Colon (tissue), 2 donors: ENCODE results near the gene METAP1D.

Experiments
- FAIRE-seq: peaks from 2 replicates; lab custom pipeline; 2012; peaks lifted over from hg19 to GRCh38; lab: Jason Lieb, UNC
- donor health status: control.
- donor health status: control.

METAP1D gene

DNA sequence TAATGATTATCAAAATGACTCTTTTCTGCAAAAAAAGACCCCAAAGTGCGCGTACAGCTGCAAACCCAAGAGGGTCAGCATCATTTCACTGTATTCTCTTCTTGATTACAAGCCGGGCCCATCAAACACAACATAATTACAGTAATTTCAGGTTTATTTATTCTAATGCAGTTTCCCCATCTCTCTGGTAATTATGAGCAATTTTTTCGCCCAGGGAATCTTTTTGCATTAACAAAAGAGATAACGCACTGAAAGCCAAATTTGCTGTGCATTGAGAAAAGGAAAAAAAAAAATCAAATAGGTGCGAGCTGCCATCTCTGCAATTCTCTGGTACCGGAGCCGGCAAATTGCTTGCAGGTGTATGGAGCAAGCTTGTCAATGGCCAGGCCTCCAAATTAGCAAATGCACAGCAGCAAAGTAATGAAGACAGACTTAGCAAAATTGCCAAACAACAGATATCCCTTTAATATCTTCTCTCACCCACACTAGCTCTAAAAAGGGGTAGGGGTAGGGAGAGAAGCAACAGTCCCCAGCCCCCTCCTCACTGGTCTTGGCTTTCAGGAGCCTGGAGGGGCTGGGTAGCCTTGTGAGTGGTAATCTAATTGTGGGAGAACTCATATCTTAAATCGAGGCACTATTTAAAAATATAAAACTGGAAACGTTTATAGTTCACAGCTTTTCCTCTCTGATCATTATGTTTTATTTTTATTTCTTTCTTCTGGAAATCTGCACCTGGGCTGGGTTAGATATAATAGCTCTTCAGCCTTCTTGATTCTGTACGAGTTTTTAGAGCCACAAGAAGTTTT is 92.2 kb downstream of the METAP1D start:
- FAIRE-seq, result no peak

DNA sequence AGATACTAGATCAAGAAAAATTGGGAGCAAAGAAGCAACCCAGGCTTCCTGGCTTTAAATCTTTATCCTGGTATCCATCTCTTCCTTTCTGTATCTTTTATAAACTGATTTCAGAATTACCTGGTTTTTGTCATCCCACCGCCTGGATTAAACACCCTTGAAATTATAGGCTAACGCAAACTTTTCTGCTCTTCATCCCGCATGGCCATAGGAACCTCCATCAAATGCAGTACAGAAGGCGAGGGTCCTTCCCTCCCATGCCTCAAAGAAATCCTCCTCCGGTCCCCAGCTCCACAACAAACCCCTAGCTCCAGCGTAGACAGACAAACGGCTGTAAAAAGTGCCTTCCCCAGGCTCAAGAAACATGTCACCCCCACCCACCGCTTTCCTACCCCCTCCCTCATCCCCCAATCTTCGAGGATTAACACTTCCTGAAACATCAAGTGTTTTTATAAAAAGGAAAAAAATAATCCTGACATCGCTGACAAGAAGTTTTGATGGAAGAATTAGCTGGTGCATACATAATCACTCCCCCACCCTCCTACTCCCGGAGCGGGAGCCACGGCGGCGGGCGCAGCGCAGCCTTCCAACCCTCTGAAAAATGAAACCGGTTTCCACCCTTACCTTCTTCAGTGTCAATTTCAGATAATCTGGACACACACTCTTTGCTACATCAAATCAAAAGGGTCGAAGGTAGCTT is 93.1 kb downstream of the METAP1D start:
- FAIRE-seq, result no peak

DNA sequence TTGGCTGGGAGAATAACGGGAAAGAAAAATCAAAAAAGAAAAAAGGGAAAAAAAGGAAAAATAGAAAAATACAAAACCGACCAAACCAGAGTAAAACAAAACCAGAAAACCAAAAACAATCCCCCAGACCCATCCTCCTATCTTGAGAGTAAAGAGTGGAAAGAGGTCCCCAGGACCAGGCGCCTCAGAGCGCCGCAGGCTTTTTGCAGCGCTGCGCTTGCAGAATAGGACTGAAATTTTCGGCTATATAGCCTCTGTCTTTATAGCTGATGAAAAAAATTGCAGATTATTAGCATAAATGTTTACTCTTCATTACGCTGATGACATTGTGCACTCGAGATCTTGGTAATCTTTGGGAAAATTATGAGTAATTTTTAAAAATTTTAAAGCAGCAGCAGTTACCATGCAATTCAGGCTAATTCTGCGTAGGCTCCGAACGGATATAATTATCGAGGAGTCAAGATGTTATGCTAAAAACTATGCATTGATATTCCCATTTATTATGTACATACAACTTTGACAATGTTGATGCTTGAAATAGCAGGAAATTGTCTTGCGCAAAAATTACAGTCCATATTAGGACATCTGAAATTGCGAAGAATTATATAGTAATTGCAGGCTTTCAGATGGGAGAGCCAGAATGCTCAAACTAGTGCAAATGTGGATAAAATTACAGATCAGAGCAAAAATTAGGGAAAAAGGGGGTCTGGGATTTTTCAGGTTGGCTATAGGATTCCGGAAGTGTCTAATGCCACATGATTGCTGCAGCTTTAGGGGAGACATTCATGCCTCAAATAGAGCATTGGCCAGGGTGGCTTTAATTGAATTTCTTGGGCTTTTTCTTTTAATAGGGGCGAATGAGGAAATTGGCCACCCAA is 93.9 kb downstream of the METAP1D start:
- FAIRE-seq, result no peak

DNA sequence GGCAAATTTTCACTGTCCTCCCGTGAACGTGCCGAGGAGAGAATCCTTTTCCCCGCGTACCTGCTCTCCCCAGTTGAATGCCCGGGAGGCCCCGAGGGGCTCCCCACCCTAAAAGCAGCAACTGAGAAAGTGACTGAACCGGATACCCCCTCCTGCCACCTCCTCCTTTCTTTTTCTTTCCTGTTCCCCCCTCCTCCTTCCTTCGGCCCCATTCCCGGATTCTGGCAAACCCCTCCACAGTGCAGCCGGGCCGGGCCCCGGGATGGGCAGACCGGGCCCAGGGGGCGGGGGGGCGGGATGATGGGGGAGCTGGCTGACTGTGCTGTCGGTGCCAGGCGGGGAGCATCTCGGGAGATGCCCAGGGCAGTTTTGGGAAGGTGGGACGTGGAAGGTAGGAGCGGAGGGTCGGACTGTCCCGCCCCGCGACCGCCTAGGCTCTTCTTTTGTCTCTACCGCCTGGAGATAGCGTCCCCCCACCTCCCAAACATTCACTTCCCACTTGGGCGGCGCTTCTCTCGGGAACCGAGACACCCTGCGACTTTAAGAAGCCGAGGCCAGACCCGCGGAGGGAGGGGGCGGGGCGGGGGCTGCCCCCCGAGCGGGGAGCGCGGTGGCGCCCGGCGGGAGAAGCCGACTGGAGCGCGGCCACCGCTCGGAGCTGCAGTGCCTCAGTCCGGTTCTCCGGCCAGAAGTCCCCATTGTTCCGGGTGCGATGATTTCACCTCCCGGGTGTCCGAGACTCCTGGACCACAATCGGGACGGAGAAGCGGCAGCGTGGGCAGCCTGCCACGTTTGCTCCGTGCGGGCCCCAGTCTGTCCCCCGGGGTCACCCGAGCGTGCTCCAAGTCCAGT is 94.8 kb downstream of the METAP1D start:
- no peak for FAIRE-seq

DNA sequence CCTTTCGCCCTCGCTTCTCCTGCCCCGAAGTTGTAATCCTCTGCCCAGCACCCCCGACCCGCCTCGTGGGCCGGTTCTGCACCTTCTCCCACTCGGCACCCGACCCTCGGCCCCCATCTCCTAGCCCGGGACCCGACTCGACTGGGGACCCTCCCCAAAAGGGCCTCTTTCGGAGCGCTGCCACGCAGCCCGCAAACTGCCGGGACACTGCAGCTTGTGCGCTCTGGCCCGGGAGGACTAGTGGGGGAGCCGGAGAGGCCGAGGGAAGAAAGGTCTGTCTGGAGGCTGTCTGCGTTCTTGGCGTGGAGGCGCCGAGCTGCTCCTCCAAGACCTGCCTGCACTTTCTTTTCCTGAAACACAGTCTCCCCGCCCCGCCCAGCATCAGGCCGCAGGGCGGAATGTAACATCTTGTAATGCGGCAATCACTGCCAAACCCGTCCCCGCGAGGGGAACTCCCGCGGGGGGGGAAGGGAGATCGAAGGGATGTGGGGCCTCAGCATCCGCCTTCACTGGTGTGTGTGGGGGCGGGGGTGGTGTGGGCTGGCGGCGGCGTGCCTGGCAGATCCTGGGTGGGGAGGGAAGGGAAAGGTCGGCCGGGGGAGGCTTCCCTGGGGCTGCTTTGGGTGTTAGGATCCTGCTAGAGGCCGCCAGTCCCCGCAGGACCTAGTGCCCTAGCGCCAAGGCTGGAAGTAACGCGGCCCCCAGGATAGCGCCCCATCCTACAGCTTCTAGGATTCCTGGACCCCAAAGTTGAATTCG is 95.6 kb downstream of the METAP1D start:
- no peak for FAIRE-seq

DNA sequence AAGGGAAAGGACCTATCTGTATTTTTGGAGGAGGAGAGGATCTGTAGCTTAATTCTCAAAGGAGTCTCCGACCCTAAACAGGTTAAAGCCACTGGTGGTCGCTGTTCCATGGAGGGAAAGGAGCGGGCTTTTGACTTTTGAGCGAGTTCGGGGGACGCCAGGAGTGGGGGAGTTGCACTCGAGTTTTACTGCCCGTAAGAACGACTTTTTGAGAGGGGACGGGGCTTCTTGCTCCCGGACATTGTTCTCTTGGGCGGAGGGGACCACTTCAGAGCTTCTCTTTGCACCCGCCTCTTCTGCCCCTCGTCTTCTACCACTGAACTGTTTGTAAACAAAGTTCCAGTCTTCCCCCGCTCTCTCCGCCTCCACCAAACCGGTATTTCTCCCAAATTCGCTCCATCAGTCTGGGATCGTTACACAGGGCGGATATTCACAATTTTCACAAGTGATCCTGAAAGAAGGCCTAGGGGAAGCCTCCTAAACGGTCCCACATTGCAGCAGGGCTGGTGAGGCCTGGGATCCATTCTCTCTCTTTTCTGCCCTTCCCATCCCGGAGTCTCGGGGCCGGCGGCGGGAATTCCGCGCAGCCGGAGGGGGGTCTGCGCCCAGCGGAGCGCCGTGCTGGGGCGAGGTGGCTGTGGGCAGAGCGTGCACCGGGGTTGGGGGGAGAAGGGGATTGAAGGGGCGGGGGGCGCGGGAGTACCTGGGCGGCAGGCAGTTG is 96.3 kb downstream of the METAP1D start:
- FAIRE-seq, result no peak

DNA sequence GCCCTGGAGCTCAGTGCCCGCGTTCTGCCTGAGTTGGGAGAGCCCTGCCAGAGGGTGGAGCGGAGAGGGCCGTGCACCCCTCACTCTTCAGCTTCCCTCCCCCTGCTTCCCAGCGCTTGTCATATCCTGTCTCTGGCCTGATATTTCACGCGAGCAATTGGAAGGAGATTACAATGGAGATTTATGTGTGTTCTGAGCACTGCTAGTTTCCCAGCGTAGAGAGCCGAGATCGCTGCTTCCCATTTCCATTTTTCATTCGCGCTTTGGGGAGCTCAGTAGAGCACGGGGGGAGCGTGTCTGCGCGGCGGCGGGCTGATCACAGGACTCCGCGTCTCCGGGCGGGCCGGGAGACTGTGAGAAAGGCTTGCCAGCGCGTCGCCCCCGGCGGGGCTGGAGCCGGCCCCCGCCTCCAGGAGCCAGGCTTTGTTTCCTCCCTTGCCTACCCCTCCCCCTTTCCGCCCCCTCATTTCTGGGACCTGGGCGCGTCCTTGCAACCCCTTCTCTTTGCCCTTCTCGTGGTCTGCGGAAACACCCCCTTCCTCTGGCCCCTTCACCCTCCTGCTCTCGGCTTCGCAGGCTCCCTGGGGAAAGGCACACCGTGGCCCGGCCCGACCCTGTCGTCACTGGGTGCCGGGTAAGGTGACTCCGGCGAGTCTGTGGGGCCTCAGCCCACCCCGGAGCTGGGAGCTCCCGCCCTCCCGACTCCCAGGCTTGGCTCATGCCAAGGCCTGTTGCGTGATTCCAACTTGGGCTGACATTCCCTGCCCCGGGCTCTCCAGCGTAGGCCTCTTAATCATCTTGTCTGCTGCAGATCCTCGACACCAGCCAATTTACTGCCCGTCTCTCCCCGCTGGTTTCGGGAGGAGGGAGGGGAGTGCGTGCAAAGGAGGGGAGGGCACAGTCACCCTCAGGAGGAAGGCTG is 97.1 kb downstream of the METAP1D start:
- no peak for FAIRE-seq

DNA sequence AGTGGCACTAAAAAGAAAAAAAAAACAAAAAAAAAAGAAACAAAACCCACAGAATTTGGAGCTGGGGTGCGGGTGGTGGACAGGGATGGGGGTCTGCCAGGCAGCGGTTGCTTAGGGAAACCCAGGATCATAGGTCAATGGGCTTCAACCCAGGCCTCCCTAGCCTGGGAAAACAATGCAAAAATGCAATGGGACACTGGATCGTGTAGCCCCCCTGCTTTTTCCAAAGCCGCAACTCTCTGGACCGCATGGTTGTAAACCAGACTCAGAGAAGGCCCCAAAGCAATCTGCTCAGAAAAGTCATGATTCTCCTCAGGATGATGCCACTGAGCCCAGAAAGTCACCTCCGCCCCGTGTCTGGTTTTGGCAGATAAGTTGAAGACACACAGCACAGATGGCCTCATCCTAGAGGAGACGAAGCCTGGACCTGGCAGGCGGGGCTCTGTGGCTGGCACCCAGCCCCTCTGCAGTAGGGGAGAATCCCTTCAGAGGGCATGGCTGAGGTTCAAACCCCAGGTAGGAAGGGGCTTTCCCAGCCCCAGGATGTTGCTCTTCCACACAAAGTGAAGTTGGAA is 97.9 kb downstream of the METAP1D start:
- FAIRE-seq, result no peak

DNA sequence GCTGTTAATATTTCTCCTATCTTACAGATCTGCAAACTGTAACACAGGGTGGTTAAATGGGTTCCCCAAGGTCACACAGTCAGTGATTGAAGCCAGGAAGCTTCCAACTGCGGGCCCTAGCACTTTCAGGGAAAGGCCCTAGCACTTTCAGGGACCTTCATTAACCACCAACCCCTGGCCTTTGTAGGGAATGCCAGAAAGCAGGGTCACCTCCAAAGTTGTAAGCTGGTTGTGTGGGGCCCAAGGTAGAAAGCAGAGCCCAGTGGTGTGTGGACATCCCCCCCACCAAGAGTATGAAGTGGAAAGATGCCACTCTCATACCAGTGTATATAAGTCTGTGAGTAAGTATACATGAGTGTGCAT is 98.5 kb downstream of the METAP1D start:
- no peak for FAIRE-seq

DNA sequence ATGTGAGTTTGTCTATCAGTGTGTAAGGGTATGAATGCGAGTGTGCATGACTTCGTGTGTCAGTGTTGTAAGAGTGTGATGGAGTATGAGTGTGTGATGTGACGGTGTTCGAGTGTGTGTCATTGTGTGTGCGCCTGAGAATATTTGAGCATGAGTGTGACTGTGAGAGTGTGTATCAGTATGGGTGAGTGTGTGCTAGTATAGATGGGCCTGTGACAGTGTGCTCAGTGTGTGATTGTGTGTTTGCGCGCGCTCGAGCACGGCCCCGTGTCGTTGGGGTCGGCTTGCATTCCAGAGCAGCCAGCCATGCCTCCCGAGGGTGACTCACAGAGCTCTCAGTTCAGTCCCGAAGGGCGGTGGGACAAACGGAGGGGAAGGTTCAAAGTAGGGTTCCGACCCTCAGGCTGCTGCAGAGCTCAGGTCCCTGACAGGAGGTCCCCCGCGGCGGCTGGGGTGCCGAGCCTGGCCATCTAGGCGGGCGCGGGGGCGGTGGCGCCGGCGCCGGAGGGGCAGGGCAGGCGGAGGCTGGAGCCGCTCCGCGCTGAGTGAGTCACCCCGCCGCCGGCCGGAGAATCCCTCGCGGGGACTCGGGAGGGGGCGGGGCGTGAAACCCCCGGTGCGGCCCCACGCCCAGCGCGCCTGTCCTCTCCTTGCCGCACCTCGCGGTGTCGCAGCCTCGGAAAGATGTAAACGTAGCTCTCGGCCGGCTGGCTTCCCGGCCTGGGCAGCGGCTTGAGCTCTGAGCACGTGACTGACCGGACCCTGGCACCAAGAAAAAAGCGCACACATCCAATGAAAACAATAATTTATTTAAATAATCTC is 99.1 kb downstream of the METAP1D start:
- no peak for FAIRE-seq

DNA sequence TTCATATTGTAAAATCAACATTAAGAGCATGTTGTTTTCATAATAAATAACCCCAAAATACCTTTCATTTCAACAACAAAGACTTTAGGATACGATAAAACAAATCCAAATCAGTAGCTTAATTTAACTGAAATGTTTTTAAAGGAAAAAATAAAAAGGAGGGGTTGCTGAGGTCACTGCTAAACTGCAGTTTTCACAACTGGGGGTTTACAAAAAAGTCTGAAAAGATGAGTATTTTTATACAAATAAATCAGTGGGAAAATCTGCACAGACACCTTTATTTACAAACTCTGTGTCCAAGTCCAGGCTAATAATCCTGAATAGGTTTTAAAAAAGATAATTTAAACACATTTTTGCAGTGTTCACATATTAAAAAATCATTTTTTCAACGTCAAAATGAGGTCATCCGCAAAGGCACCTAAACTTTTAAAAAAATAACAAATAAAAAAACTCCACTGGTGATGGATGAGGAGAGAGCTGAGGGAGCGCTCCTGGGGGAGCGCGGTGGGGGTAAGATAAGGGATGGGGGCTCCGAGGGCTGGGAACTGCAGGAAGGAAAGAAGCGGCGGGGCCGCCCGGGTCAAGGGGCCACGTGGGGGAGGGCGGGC is 99.8 kb downstream of the METAP1D start:
- FAIRE-seq, result no peak

DNA sequence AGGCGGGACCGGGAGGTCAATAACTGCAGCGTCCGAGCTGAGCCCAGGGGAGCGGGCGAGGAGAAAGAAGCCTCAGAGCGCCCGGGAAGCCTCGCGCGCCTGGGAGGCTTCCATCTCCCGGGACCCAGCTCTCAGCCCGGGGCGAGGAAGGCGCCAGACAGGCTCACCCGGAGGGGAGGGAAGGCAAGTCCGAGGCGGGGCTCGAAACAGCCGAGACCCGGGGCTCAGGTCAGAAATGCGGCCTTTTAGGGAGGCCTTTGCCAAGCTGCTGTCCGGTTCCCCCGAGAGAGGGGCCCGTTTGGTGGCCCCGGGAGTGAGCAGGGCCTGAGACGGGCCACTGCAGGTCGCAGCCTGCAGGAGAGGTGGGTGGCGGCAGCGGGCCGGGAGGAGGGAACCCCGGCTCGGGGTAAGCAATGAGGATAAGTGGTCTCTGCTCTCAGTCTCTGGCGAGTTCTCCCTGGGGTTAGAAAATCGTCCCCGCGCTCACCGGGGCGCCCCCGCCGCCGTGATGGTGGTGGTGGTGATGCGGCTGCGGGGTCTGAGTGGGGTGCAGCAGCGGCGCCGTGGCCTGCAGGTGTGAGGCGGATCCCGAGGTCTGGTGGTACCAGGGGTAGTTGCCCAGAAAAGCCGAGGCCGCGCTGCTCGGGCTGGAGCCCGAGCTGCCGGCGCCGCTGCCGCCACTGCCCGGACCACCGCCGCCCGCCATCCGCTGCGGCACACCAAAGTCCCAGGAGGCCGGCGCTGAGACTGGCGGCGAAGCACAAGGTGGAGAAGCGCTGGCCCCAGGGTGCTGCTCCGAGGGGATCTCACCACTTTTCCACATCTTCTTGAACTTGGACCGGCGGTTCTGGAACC is 100.6 kb downstream of the METAP1D start:
- no peak for FAIRE-seq

DNA sequence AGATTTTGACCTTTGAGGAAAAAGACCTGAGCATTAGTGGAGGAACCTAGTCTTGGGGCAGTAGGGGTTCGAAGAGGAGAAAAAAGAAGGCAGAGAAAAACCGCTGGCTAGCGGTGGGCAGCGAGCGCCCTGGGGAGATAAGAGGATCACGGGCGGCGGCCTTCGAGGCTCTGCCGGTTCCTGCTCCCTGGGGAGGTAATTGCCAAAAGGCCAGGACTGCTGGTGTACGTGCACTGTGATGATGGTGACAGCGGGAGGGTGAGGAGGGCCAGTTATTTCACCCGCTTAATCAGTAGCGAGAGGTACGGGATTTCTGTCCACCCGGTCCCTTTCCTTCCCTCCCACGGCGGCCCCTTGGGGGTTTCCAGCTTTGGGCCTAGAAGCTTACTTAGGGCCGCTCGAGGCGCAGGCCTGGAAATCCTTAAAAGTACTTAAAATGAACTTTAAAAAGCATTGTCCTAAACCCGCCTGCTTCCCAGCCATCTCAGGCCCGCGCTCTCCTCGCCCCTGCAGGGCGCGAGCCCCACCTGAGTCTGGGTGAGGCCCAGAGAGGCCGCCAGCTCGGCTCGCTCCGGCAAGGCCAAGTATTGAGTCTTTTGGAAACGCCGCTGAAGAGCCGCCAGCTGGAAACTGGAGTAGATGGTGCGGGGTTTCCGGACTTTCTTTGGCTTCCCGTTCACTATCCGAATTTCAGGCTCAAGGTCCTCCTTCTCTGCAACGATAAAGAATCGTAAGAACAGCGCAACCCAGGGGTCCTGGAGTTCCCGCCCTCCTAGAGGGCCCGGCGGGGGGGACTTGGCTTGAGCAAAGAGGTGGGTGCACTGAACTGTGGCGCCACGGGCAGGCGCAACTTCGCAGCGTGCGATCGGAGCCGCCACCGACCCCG is 101.4 kb downstream of the METAP1D start:
- FAIRE-seq, result no peak

DNA sequence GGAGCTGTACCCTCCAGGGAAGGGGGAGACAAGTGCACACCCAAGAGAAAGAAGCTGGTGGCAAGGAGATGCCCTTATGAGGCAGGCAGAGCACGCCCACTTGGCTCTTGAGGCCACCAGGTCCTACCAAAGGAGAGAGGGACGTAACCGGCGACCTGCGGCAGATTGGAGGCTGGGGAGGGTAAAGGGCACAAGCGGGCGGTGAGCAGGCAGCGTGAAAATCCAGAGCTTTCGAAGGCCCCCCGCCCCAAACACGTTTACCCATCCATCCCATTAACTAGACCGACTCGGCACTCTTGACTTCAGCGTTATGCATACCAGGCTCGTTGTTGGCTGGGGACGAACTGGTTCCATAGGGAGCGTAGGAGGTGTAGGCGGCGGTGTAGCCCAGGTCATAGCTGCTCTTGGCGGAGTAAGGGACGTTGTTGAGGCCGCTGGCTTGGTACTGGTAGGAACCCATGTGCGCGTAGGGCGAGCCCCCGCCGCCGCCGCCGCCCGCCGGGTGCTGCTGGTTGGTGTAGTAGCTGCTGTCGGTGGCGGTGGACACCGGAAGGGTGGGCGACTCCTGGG is 102.2 kb downstream of the METAP1D start:
- no peak for FAIRE-seq
